ENCODE measurements around the gene SGF29. TPM values are rescaled to one million over a fixed set of nuclear protein-coding genes. Genes with fewer than 3 reads are reported as not detected.

SGF29 gene
- total RNA-seq, 1 experiment from 2014 or later: 45.3 TPM

DNA sequence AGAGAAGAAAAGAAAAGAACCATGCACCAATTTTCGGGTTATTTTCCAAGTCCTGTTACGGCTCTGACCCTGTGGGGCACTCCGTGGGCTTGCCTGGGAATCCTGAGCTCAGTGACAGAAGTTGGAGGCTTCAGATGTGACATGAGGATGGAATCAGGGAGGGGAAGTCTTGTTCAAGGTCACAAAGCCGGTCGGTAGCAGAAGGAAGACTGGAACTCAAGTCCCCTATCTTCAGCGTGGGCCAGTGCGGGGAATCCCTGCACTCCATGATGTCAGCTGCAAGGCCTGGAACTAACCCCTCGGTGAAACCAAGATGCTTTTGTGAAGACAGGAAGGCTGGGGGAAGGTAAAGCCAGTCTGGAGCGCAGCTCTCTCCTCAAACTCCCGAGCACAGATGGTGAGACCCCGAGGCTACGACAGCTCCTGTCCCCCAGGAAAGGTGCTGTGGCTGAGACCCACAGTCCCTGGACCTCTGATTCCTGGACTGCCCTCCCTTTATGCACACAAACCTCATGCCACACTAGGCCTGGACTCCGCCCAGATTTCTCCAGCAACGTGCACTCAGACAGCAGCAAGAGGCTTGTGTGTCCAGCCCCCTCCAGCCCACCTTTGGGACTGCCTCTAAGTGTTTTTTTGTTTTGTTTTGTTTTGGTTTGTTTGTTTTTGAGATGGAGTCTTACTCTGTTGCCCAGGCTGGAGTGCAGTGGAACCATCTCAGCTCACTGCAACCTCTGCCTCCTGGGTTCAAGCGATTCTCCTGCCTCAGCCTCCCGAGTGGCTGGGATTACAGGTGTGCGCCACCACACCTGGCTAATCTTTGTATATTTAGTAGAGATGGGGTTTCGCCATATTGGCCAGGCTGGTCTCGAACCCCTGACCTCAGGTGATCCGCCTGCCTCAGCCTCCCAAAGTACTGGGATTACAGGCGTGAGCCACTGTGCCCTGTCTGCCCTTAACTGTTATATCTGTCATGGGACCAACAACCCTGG, 41.6 kb upstream of the SGF29 start:
- no peak for DNase-seq
- H4K20me1 ChIP-seq (ENCODE audit: insufficient read depth): no peaks in the 10 kb centered on the region
- no peaks in the 10 kb centered on the region for H3K27me3 ChIP-seq (ENCODE audit: insufficient read depth, low read depth)
- H3K79me2 ChIP-seq (ENCODE audit: low read depth): no peaks in the 10 kb centered on the region
- no peak overlapping the region for H3K4me3 ChIP-seq
- no peaks in the 10 kb centered on the region for H3K9me2 ChIP-seq (ENCODE audit: insufficient read depth)
- H3F3A ChIP-seq (ENCODE audit: insufficient read depth, low read depth): peaks cover 25% of the 10 kb centered on the region; the same call in 1 of the 2 replicates
- no TSS peak for BruUV-seq (replicated peaks)
- TF ChIP-seq EZH2 (IDR thresholded peaks at IDR 0.05; ENCODE audit: low read depth): no peak
- TF ChIP-seq, protein P1, sequence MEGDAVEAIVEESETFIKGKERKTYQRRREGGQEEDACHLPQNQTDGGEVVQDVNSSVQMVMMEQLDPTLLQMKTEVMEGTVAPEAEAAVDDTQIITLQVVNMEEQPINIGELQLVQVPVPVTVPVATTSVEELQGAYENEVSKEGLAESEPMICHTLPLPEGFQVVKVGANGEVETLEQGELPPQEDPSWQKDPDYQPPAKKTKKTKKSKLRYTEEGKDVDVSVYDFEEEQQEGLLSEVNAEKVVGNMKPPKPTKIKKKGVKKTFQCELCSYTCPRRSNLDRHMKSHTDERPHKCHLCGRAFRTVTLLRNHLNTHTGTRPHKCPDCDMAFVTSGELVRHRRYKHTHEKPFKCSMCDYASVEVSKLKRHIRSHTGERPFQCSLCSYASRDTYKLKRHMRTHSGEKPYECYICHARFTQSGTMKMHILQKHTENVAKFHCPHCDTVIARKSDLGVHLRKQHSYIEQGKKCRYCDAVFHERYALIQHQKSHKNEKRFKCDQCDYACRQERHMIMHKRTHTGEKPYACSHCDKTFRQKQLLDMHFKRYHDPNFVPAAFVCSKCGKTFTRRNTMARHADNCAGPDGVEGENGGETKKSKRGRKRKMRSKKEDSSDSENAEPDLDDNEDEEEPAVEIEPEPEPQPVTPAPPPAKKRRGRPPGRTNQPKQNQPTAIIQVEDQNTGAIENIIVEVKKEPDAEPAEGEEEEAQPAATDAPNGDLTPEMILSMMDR (conservative IDR thresholded peaks at IDR 0.05): no peak
- POLR2A ChIA-PET (ENCODE audit: unreplicated experiment): no interaction called here
- no peak overlapping the region for H3K4me2 ChIP-seq
- H3K36me3 ChIP-seq (ENCODE audit: low read depth): no peaks in the 10 kb centered on the region
- intact Hi-C loops (cut with micrococcal nuclease; ENCODE audit: unreplicated experiment): no loop called here
- H3K27ac ChIP-seq: no peak overlapping the region
- H3K9me3 ChIP-seq (ENCODE audit: insufficient read depth, low read depth): no peaks in the 10 kb centered on the region
- CTCF ChIA-PET: no interaction called here
- H3K4me1 ChIP-seq (replicated peaks; ENCODE audit: insufficient read depth): peaks cover 20% of the 10 kb centered on the region
- H2AFZ ChIP-seq: no peak overlapping the region

DNA sequence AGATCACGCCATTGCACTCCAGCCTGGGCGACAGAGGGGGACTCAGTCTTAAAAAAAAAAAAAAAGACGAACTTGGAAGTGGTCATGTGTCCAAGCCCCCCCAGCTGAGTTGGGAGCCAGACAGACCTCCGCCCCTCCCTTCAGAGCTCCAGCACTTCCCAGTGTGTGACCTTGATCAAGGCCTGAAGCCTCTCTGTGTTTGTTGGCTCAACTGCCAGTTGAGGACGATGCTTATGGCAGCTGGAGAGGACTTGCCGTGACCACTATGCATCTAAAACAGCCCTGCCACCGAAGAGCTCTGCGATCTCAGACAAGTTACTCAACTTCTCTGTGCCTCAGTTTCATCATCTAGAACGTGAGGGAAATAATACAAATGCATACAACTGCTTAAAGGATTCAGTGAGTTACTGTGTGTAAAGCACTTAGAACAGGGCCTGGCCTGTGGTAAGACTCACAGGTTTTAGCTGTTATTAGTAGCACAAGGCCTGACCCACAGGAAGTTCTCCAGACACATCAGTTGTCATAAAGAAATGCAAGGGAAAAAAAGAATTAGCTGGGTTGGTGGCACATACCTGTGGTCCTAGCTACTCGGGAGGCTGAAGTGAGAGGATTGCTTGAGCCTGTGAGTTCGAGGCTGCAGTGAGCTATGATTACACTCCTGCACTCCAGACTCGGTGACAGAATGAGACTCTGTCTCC, 40.1 kb upstream of the SGF29 start:
- Histone ChIP-seq H4K20me1 (ENCODE audit: insufficient read depth) (no peaks in the 10 kb centered on the region), H3K27ac (no peak overlapping the region), H3K4me1 (replicated peaks; ENCODE audit: insufficient read depth) (peaks cover 20% of the 10 kb centered on the region), H2AFZ (no peak overlapping the region), H3K27me3 (ENCODE audit: insufficient read depth, low read depth) (no peaks in the 10 kb centered on the region), H3K4me2 (no peak overlapping the region), H3K36me3 (ENCODE audit: low read depth) (no peaks in the 10 kb centered on the region), H3K79me2 (ENCODE audit: low read depth) (no peaks in the 10 kb centered on the region), H3K9me2 (ENCODE audit: insufficient read depth) (no peaks in the 10 kb centered on the region), H3K4me3 (no peak overlapping the region), H3F3A (ENCODE audit: insufficient read depth, low read depth) (peaks cover 25% of the 10 kb centered on the region; the same call in 1 of the 2 replicates), H3K9me3 (ENCODE audit: insufficient read depth, low read depth) (no peaks in the 10 kb centered on the region)
- ChIA-PET CTCF (no interaction called here), POLR2A (ENCODE audit: unreplicated experiment) (interaction anchor here (0.7 kb wide), 1 partner anchor 23 kb away, joined by 9 read pairs; no protein-coding TSS in a partner anchor)
- peak in 1 of 2 experiments; percentile 35 for DNase-seq
- BruUV-seq (replicated peaks): no TSS peak
- TF ChIP-seq, protein P1 (conservative IDR thresholded peaks at IDR 0.05): no peak
- TF ChIP-seq EZH2 (IDR thresholded peaks at IDR 0.05; ENCODE audit: low read depth): no peak
- intact Hi-C loops (cut with micrococcal nuclease; ENCODE audit: unreplicated experiment): no loop called here

DNA sequence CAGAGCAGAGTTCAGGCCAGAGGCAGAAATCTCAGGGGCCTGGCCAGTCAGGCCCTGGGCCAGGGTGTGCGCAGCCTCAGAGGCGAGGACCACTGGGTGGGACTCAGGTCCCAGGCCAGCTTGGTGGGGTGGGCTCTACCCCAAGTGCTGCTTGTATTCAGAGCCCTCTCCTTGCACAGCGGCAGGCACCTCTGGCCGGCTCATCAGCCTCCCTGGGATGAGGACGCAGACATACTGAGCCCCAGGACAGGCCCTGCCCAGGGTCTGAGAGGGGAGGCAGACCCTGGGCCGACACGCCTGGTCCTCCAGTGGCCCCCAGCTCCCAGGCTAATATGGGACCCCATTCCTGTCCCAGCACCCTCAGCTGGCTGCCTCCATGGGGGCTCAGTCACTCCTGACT, 39.5 kb upstream of the SGF29 start:
- Histone ChIP-seq H3K4me3 (no peak overlapping the region), H3K4me2 (no peak overlapping the region), H3K79me2 (ENCODE audit: low read depth) (no peaks in the 10 kb centered on the region), H4K20me1 (ENCODE audit: insufficient read depth) (no peaks in the 10 kb centered on the region), H3K9me3 (ENCODE audit: insufficient read depth, low read depth) (no peaks in the 10 kb centered on the region), H3K27me3 (ENCODE audit: insufficient read depth, low read depth) (no peaks in the 10 kb centered on the region), H3K27ac (no peak overlapping the region), H3K4me1 (replicated peaks; ENCODE audit: insufficient read depth) (peaks cover 20% of the 10 kb centered on the region), H3K36me3 (ENCODE audit: low read depth) (no peaks in the 10 kb centered on the region), H3K9me2 (ENCODE audit: insufficient read depth) (no peaks in the 10 kb centered on the region), H2AFZ (no peak overlapping the region), H3F3A (ENCODE audit: insufficient read depth, low read depth) (peaks cover 25% of the 10 kb centered on the region; the same call in 1 of the 2 replicates)
- POLR2A ChIA-PET (ENCODE audit: unreplicated experiment): interaction anchor here (0.7 kb wide), 1 partner anchor 23 kb away, joined by 9 read pairs; no protein-coding TSS in a partner anchor
- TF ChIP-seq, protein P1 (conservative IDR thresholded peaks at IDR 0.05): no peak
- TF ChIP-seq EZH2 (IDR thresholded peaks at IDR 0.05; ENCODE audit: low read depth): no peak
- intact Hi-C loops (cut with micrococcal nuclease; ENCODE audit: unreplicated experiment): no loop called here
- CTCF ChIA-PET: no interaction called here
- peak in 1 of 2 experiments; percentile 27 for DNase-seq
- no TSS peak for BruUV-seq (replicated peaks)

Data from PC-9 (cell line).